ENCODE results near the gene TRAPPC12. TPM values are rescaled to one million over a fixed set of nuclear protein-coding genes. Genes with fewer than 3 reads are reported as not detected.
"Not testable (repeated sequence)": the region's sequence is repeated elsewhere in the genome, so short reads cannot be mapped to it uniquely, and the experiment has no call there.

The TRAPPC12 gene
- total RNA-seq, 1 donor from 2014 or later = 133 TPM

DNA sequence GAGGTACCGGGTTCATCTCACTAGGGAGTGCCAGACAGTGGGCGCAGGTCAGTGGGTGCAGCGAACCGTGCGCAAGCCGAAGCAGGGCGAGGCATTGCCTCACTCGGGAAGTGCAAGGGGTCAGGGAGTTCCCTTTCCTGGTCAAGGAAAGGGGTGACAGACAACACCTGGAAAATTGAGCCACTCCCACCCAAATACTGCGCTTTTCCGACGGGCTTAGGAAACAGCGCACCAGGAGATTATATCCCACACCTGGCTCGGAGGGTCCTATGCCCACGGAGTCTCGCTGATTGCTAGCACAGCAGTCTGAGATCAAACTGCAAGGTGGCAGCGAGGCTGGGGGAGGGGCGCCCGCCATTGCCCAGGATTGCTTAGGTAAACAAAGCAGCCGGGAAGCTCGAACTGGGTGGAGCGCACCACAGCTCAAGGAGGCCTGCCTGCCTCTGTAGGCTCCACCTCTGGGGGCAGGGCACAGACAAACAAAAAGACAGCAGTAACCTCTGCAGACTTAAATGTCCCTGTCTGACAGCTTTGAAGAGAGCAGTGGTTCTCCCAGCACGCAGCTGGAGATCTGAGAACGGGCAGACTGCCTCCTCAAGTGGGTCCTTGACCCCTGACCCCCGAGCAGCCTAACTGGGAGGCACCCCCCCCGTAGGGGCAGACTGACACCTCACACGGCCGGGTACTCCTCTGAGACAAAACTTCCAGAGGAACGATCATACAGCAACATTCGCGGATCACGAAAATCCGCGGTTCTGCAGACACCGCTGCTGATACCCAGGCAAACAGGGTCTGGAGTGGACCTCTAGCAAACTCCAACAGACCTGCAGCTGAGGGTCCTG is 9.9 kb upstream of the TRAPPC12 start:
- not testable (repeated sequence) for DNase-seq (ENCODE audit: low spot score)

DNA sequence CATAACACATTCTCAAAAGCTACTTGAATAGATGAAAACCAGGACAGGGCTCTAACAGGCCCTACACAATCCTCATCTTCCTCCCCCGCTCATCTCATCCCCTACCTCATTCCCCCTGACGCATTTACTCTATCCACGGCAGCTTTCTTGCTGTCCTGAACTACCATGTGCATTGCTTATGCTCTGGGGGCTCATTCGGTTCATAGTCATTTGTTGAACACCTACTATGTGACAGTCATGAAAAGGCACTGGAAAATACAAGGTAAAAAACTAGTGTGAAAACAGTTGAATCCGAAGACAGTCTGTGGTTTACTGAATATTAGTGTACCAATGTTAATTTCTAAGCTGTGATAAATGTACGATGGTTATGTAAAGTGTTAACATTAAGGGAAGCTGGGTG is 2.7 kb upstream of the TRAPPC12 start:
- DNase-seq (ENCODE audit: low spot score) = no peak

- peak; percentile 66 for DNase-seq (ENCODE audit: low spot score)
These were observed 2.2 kb upstream of the TRAPPC12 start for GRCh38 chr2:3377279-3377611.

DNA sequence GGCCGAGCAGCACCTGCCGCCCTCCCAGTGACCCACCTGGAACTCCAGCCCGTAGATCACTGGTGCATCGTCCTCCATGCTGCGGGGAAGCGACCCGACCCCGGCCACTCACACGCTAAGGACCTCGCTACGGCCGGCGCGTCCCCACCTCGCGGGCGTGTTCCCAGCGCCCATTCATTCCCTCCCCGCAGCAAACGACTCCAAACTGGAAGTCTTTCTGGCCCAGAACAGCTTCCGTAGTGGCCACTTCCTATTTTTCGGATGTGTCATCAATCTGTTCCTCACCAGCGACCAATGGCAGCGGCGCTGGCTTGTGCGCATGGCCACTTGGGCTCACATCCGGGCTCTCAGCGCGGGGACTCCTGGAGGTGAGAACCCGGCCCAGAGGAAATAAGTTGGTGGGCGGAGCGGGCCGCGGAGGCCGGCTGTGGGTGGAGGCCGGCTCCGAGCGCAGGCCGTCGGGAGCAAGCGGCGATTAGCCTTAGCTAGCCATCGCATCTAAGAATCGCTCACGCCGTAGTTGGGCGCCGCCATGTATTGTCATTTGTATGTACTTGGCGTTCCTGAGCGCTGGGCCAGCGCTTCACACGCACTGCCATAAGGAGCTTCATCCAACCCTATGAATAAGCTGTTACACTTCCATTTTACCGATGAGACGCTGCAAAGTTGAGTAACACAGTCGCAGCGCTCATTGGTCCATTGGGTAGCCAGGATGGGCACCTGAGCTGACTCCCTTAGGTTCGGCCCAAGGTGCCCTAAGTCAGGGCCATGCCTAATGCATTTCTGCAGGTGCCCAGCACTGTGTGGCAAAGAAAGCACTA is 1.7 kb upstream of the TRAPPC12 start, which contains the start of gene EIPR1:
Gene EIPR1 (minus strand): TSS at position 207 of the 821 bp plus-strand sequence. CDS start 129 bp downstream, at position 78.
- peak; percentile 99 for DNase-seq (ENCODE audit: low spot score)

GRCh38 chr2:3379339-3379646 is 201 bp upstream of the TRAPPC12 start:
- DNase-seq (ENCODE audit: low spot score) = no peak

GRCh38 chr2:3386448-3386958 is 7.0 kb downstream of the TRAPPC12 start:
- DNase-seq (ENCODE audit: low spot score) = no peak

- no peak for DNase-seq (ENCODE audit: low spot score)
These were observed 7.5 kb downstream of the TRAPPC12 start for GRCh38 chr2:3387011-3387410.

DNA sequence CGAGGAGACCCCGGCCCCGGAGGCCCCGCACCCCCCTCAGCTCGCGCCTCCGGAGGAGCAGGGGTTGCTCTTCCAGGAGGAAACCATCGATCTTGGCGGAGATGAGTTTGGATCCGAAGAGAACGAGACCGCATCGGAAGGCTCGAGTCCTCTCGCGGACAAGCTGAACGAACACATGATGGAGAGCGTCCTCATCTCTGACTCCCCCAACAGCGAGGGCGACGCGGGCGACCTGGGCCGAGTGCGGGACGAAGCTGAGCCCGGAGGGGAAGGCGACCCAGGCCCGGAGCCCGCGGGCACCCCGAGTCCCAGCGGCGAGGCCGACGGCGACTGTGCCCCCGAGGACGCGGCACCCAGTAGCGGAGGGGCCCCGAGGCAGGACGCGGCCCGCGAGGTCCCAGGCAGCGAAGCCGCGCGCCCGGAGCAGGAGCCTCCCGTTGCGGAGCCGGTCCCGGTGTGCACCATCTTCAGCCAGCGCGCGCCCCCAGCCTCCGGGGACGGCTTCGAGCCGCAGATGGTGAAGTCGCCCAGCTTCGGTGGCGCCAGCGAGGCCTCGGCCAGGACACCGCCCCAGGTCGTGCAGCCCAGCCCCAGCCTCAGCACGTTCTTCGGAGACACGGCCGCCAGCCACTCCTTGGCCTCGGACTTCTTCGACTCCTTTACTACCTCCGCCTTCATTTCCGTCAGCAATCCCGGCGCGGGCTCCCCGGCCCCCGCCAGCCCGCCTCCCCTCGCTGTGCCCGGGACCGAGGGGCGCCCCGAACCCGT is 8.3 kb downstream of the TRAPPC12 start:
- DNase-seq (ENCODE audit: low spot score) = no peak

DNA sequence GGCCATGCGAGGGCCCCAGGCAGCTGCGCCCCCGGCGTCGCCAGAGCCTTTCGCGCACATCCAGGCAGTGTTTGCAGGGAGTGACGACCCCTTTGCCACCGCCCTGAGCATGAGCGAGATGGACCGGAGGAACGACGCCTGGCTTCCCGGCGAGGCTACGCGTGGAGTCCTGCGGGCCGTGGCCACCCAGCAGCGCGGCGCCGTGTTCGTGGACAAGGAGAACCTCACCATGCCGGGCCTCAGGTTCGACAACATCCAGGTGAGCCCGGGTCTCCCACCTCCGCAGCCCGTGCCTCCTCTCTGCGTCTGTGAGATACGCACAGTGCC is 8.9 kb downstream of the TRAPPC12 start:
- DNase-seq (ENCODE audit: low spot score) = no peak

GRCh38 chr2:3389193-3389592 is 9.7 kb downstream of the TRAPPC12 start:
- no peak for DNase-seq (ENCODE audit: low spot score)

- DNase-seq (ENCODE audit: low spot score) = no peak
These were observed 10.5 kb downstream of the TRAPPC12 start for GRCh38 chr2:3390041-3390440.

DNA sequence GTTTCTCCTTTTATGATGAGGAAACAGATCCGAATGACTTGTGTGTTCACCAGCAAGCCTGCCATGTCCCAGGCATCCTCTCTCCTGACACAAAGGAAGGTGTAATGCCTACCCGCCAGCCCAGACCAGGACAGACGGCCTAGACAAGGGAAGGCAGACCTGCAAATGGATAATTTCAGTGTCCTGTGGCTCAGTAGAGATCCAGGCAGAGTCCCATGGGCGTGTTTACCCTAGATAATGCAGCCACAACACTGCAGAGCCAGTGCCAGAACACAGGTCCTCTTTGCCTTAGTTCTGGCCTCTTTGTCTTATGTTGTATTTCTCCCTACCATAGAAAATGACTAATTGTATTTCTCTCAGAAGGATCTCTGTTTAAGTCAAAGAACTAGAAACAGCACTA is 12.7 kb downstream of the TRAPPC12 start:
- DNase-seq (ENCODE audit: low spot score) = no peak

- no peak for DNase-seq (ENCODE audit: low spot score)
These were observed 17.5 kb downstream of the TRAPPC12 start for GRCh38 chr2:3396920-3397559.

- no peak for DNase-seq (ENCODE audit: low spot score)
These were observed 19.4 kb downstream of the TRAPPC12 start for GRCh38 chr2:3398857-3399256.

DNA sequence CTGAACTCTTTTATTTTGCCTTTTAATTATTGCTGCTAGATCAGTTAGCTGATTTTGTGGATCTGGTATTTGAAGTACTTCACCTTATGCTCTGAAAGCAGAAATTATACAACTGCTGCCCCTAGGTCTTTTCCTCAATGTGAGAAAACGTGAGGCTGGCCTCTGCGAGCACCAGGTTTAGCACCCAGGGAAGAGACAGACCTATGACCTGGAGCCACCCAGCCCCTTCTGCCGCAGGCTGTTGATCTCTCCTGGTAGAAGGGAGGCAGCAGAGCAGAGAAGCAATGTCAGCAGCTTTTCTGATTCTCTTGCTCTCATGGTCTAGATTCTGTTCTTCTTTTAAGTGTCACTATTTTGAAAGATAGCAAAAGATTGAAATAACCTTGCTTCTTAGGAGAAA is 19.9 kb downstream of the TRAPPC12 start:
- DNase-seq (ENCODE audit: low spot score) = no peak

DNA sequence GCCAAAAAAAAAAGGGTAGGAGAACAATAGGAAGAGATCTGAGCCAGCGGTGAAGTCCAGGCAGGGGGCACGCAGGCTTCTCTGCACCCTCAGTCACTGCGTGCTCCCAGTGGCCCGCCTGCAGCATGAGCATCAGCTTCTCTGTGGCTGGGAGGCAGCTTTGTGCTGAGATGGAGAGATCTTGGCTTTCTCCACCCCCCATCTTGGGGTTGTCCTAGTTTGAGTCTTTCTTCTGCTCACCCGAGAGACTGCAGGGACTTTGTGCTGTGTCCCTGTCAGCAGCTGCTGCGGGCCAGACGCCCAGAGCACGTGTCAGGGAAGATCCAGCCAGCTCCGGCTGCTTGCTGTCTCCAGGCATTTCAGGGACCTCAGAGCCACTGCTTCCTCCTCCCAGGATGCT is 20.3 kb downstream of the TRAPPC12 start:
- no peak for DNase-seq (ENCODE audit: low spot score)

DNA sequence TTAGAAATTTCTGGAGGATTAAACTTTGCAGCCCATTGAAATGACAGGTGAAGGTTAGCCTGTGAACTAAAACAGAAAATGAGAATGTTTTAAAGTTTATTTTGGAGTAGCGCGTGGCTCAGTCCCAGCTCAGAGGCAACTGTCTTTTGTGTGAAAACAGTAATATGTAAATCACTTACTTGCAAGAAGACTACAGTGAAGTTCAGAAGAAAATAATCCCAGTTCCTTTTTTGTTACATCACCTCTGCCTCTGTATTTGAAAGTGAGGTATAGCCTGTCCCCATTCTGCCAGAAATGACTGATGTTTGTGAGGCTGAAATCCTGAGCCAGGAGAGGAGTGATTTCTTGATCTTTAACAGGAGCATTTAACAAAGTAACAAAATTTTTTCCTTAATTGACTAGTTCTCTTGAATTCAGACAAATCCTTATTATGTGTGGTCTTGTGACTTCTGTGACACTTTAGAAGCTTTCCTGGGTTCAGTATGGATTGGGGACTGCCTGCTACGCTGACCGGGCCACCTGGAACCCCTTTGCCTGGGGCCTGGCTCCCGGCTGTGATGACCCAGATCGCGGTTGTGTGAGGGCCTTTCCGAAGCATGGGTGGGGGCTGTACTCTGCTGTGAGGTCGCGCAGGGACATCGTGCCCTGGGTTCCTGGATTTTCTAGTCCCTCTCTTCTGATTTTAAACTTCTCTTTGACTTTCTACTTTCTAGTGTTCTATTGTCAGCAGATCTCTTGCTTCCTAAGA is 24.3 kb downstream of the TRAPPC12 start:
- DNase-seq (ENCODE audit: low spot score) = no peak

GRCh38 chr2:3404349-3404894 is 24.9 kb downstream of the TRAPPC12 start:
- no peak for DNase-seq (ENCODE audit: low spot score)

DNA sequence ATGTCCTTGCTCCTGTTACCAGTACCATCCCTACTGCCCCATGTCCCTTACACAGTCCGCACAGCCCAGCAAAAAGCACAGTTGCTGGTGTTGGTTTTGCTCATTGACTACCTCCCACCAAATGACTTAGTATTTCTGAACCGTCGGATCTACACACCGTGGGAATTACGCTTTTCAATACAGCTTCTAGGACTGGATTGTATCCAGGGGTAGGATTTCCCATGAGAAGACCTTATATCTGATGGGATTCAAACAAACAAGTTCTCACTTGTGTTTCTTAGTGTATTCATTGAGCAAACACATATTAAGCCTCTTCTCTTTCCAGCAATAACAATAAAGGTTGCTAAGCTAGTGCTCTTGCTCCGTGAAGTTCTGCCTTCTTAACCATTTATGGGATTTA is 25.8 kb downstream of the TRAPPC12 start:
- DNase-seq (ENCODE audit: low spot score) = no peak

GRCh38 chr2:3405876-3406275 is 26.4 kb downstream of the TRAPPC12 start:
- no peak for DNase-seq (ENCODE audit: low spot score)

DNA sequence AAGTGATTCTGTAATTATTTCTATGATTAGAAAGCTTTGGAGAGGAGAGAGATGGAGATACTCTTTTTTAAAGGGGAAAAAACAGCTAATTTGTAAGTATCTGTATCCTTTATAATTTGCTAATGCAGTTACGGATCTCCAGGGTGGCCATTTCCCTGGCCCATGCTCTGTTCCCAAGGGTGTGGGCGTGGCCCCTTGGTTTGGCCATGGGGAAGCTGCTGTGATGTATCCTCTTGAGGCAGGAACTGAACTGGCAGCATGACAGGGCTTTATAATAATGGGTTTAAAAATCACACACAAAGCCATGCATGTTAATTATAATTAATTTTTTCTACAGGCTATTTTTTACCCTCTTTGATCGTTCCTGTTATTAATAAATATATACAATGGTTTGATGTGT is 27.0 kb downstream of the TRAPPC12 start:
- DNase-seq (ENCODE audit: low spot score) = no peak
